ENCODE measurements around the gene ATF6.

The ATF6 gene

GRCh38 chr1:161956097-161956496 lies 190.0 kb downstream of the ATF6 start:
- TF ChIP-seq CTCF (IDR thresholded peaks at IDR 0.05; ENCODE audit: insufficient read depth, low read length, missing control alignments) = no peak
- CTCF ChIA-PET = interaction anchor here (1.1 kb wide), 1 partner anchor 10 kb away, joined by 3 read pairs; no protein-coding TSS in a partner anchor
- POLR2A ChIA-PET = no interaction called here
- H3K4me3 ChIP-seq (ENCODE audit: low read depth, low read length) = no peak overlapping the region
- peak; percentile 85 for DNase-seq (ENCODE audit: low read depth, low spot score)

GRCh38 chr1:161956930-161957329 lies 190.8 kb downstream of the ATF6 start:
- POLR2A ChIA-PET = no interaction called here
- H3K4me3 ChIP-seq (ENCODE audit: low read depth, low read length) = no peak overlapping the region
- no peak for TF ChIP-seq CTCF (IDR thresholded peaks at IDR 0.05; ENCODE audit: insufficient read depth, low read length, missing control alignments)
- no peak for DNase-seq (ENCODE audit: low read depth, low spot score)
- CTCF ChIA-PET = interaction anchor here (1.7 kb wide), 1 partner anchor 67 kb away, joined by 4 read pairs; the partner anchor contains the start of gene OLFML2B

GRCh38 chr1:161958425-161958824 lies 192.3 kb downstream of the ATF6 start:
- ChIA-PET CTCF (interaction anchor here (1.2 to 1.7 kb wide), 3 partner anchors 13 to 166 kb away, joined by 3 to 5 read pairs (median 4); partner anchors contain the start of gene OLFML2B), POLR2A (interaction anchor here (0.7 kb wide), 1 partner anchor 209 kb away, joined by 4 read pairs; the partner anchor contains the start of gene DUSP12)
- no peak for DNase-seq (ENCODE audit: low read depth, low spot score)
- no peak for TF ChIP-seq CTCF (IDR thresholded peaks at IDR 0.05; ENCODE audit: insufficient read depth, low read length, missing control alignments)
- no peak overlapping the region for H3K4me3 ChIP-seq (ENCODE audit: low read depth, low read length)

- no peak for TF ChIP-seq CTCF (IDR thresholded peaks at IDR 0.05; ENCODE audit: insufficient read depth, low read length, missing control alignments)
- ChIA-PET POLR2A (interaction anchor here (0.7 to 1.1 kb wide), 3 partner anchors 32 to 62 kb away, joined by 3 to 5 read pairs (median 3); partner anchors contain the start of gene OLFML2B), CTCF (interaction anchor here (0.8 to 0.9 kb wide), 2 partner anchors 33 to 62 kb away, joined by 3 read pairs; no protein-coding TSS in a partner anchor)
- peak; percentile 70 for DNase-seq (ENCODE audit: low read depth, low spot score)
- H3K4me3 ChIP-seq (ENCODE audit: low read depth, low read length) = peak overlapping the region; percentile 37
Measured at GRCh38 chr1:161962091-161962887, 196.2 kb downstream of the ATF6 start.

- TF ChIP-seq CTCF (IDR thresholded peaks at IDR 0.05; ENCODE audit: insufficient read depth, low read length, missing control alignments) = no peak
- no peak for DNase-seq (ENCODE audit: low read depth, low spot score)
- H3K4me3 ChIP-seq (ENCODE audit: low read depth, low read length) = no peak overlapping the region
- ChIA-PET POLR2A (no interaction called here), CTCF (interaction anchor here (1.5 kb wide), 1 partner anchor 71 kb away, joined by 3 read pairs; no protein-coding TSS in a partner anchor)
Measured at GRCh38 chr1:161966067-161966466, 199.9 kb downstream of the ATF6 start.

- CTCF ChIA-PET = interaction anchor here (1.7 kb wide), 1 partner anchor 25 kb away, joined by 4 read pairs; no protein-coding TSS in a partner anchor
- H3K4me3 ChIP-seq (ENCODE audit: low read depth, low read length) = no peak overlapping the region
- DNase-seq (ENCODE audit: low read depth, low spot score) = no peak
- no peak for TF ChIP-seq CTCF (IDR thresholded peaks at IDR 0.05; ENCODE audit: insufficient read depth, low read length, missing control alignments)
- POLR2A ChIA-PET = no interaction called here
Measured at GRCh38 chr1:161970036-161970435, 203.9 kb downstream of the ATF6 start.

All from AG04449 (cell line).